ENCODE measurements around the gene EXTL2. TPM values are rescaled to one million over a fixed set of nuclear protein-coding genes. Genes with fewer than 3 reads are reported as not detected.
"Not testable (repeated sequence)": the region's sequence is repeated elsewhere in the genome, so short reads cannot be mapped to it uniquely, and the experiment has no call there.

The EXTL2 gene
- total RNA-seq, 1 experiment from 2014 or later, result 17.0 TPM

DNA sequence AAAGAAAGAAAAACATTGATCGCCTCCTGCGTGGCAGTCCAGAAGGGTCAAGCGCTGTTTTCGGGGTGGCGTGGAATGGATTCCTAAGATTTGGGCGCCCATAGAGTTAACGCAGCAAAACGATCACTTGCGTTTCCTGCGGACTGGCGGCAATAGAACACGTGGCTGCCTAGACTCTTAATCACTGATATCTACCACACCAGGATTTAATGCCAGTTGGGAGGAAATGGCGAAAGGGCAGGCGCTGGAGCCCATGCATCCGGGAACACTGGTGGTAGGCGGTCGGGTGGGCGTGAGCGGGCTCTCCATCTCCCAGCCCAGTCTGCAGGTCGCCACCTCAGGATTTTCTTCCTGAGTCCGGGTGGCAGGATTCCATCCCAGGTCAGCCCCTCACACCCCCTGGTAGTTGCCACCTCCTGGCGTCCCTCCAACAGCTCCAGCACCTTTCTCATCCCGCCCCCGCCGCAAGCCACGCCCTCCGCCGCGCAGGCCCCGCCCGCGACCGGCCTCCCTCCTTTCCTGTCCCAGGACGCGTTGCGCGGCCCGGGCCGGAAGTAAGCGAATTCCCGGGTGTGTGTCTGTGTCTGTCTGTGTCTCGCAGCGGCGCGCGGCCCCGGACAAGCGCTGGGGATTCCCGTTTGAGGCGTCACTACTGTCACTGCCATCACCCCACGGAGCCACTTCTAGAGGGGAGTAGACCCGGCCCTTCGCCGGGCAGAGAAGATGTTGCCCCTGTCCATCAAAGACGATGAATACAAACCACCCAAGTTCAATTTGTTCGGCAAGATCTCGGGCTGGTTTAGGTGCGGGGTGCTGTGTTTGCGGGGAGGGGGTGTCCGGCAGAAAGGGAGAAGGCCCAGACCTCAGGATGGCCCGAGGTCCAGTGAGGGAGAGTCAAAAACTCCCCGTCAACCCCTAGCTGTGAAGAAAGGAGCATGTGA lies 1.2 kb upstream of the EXTL2 start, which contains the start of gene SLC30A7:
Gene SLC30A7, plus strand, starts transcription at position 551 of the 941 bp plus-strand sequence. Its CDS starts 173 bp downstream, at position 724.
- peaks cover 30% of the 10 kb centered on the region for H3K4me1 ChIP-seq (ENCODE audit: low read length)
- H3K27ac ChIP-seq (ENCODE audit: low read length), result peak within 1 kb of the TSS; percentile 85
- peak within 1 kb of the TSS; percentile 97 for H3K9ac ChIP-seq (ENCODE audit: low read length)
- H3K9me3 ChIP-seq (ENCODE audit: low read length), result 0 out of 2 replicates have a peak, but pooled peaks cover 3% of the 10 kb centered on the region
- H3K4me2 ChIP-seq (ENCODE audit: low read depth, low read length, poor library complexity, severe bottlenecking), result peak within 1 kb of the TSS; percentile 93
- peak within 1 kb of the TSS; percentile 94 for H3K4me3 ChIP-seq (ENCODE audit: low read length)
- no peaks in the 10 kb centered on the region for H3K9me2 ChIP-seq (replicated peaks; ENCODE audit: insufficient read depth, low read length)
- no peaks in the 10 kb centered on the region for H3K27me3 ChIP-seq (ENCODE audit: low read length)
- peaks cover 7% of the 10 kb centered on the region; the same call in 1 of the 2 replicates for H4K20me1 ChIP-seq (ENCODE audit: insufficient read depth, low read depth, low read length)
- peaks cover 38% of the 10 kb centered on the region for H3K36me3 ChIP-seq (ENCODE audit: insufficient read depth, low read length)
- H2AFZ ChIP-seq (ENCODE audit: low read length), result peak within 1 kb of the TSS; percentile 49
- peak; percentile 97 for DNase-seq
- peaks cover 70% of the 10 kb centered on the region for H3K79me2 ChIP-seq (ENCODE audit: low read length)

DNA sequence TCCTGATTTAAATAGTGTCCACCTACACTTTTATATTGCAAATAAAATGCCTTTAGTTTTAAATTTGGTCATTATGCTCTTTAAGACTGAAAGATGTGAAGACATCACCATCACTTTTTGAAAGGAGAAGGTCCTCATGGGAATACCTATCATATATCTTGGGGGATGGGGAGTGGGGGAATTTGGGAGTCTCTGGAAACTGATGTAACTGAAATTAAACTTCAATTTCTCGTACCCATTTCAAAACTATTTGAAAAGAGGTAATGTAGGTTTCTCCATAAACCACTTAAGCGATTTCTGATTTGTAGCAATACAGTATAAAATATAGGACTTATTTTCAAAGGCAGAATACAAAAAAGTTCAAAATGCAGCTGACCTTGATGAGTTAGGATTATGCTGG lies 924 bp downstream of the EXTL2 start:
- peaks cover 7% of the 10 kb centered on the region; the same call in 1 of the 2 replicates for H3K9me3 ChIP-seq (ENCODE audit: low read length)
- H3K4me3 ChIP-seq (ENCODE audit: low read length), result peak overlapping the region; percentile 94
- peak overlapping the region; percentile 85; the same call in 1 of the 2 replicates for H3K27ac ChIP-seq (ENCODE audit: low read length)
- H3K9me2 ChIP-seq (replicated peaks; ENCODE audit: insufficient read depth, low read length), result no peaks in the 10 kb centered on the region
- H3K79me2 ChIP-seq (ENCODE audit: low read length), result peaks cover 50% of the 10 kb centered on the region
- H4K20me1 ChIP-seq (ENCODE audit: insufficient read depth, low read depth, low read length), result peaks cover 7% of the 10 kb centered on the region; the same call in 1 of the 2 replicates
- H2AFZ ChIP-seq (ENCODE audit: low read length), result no peak overlapping the region
- peaks cover 30% of the 10 kb centered on the region for H3K4me1 ChIP-seq (ENCODE audit: low read length)
- DNase-seq, result no peak
- H3K27me3 ChIP-seq (ENCODE audit: low read length), result no peaks in the 10 kb centered on the region
- peak overlapping the region; percentile 93 for H3K4me2 ChIP-seq (ENCODE audit: low read depth, low read length, poor library complexity, severe bottlenecking)
- peaks cover 17% of the 10 kb centered on the region for H3K36me3 ChIP-seq (ENCODE audit: insufficient read depth, low read length)
- H3K9ac ChIP-seq (ENCODE audit: low read length), result peak overlapping the region; percentile 97

DNA sequence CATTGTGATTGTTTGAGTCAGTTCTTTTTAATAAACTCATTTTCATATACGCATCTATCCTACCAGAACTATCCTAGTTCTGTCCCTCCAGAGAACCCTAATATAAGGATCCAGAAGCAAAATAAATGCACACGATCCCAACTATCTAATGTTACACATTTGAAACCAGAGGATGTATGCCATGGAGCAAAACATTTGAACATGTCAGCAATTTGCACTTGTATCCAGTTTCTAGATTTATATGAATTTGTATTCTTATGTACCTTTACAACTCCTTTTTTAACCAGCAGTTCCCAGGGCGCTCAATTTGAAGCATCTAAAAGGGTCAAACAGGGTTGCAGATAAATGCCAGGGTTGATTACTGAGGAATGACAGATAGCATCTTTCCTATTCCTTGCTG lies 2.1 kb downstream of the EXTL2 start:
- no peak overlapping the region for H3K27ac ChIP-seq (ENCODE audit: low read length)
- H3K9me2 ChIP-seq (replicated peaks; ENCODE audit: insufficient read depth, low read length), result no peaks in the 10 kb centered on the region
- H3K27me3 ChIP-seq (ENCODE audit: low read length), result no peaks in the 10 kb centered on the region
- H3K9me3 ChIP-seq (ENCODE audit: low read length), result peaks cover 7% of the 10 kb centered on the region; the same call in 1 of the 2 replicates
- DNase-seq, result no peak
- H3K9ac ChIP-seq (ENCODE audit: low read length), result no peak overlapping the region
- H4K20me1 ChIP-seq (ENCODE audit: insufficient read depth, low read depth, low read length), result peaks cover 7% of the 10 kb centered on the region; the same call in 1 of the 2 replicates
- H3K4me1 ChIP-seq (ENCODE audit: low read length), result peaks cover 23% of the 10 kb centered on the region
- peak overlapping the region; percentile 93 for H3K4me2 ChIP-seq (ENCODE audit: low read depth, low read length, poor library complexity, severe bottlenecking)
- H3K4me3 ChIP-seq (ENCODE audit: low read length), result no peak overlapping the region
- H3K79me2 ChIP-seq (ENCODE audit: low read length), result peaks cover 38% of the 10 kb centered on the region
- no peak overlapping the region for H2AFZ ChIP-seq (ENCODE audit: low read length)
- peaks cover 9% of the 10 kb centered on the region for H3K36me3 ChIP-seq (ENCODE audit: insufficient read depth, low read length)

DNA sequence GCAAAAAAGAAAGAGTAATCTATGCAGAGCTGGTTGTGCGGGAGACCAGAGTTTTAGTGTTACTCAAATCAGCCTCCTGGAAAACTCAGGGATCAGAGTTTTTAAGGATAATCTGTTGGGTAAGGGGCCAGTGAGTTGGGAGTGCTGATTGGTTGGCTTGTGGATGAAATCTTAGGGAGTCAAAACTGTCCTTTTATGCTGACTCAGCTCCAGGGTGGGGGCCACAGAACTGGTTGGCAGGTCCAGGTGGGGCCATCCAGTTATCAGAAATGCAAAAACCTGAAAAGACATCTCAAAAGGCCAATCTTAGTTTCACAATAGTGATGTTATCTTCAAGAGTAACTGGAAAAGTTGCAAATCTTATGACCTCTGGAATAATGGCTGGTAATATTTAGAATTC lies 3.3 kb downstream of the EXTL2 start:
- no peak overlapping the region for H3K27ac ChIP-seq (ENCODE audit: low read length)
- no peak for DNase-seq
- H4K20me1 ChIP-seq (ENCODE audit: insufficient read depth, low read depth, low read length), result no peaks in the 10 kb centered on the region
- H3K9me2 ChIP-seq (replicated peaks; ENCODE audit: insufficient read depth, low read length), result no peaks in the 10 kb centered on the region
- H3K36me3 ChIP-seq (ENCODE audit: insufficient read depth, low read length), result peaks cover 9% of the 10 kb centered on the region; the same call in 1 of the 2 replicates
- H3K9ac ChIP-seq (ENCODE audit: low read length), result no peak overlapping the region
- peaks cover 7% of the 10 kb centered on the region; the same call in 1 of the 2 replicates for H3K9me3 ChIP-seq (ENCODE audit: low read length)
- H3K27me3 ChIP-seq (ENCODE audit: low read length), result no peaks in the 10 kb centered on the region
- no peak overlapping the region for H3K4me2 ChIP-seq (ENCODE audit: low read depth, low read length, poor library complexity, severe bottlenecking)
- no peak overlapping the region for H3K4me3 ChIP-seq (ENCODE audit: low read length)
- peaks cover 26% of the 10 kb centered on the region for H3K79me2 ChIP-seq (ENCODE audit: low read length)
- peaks cover 14% of the 10 kb centered on the region for H3K4me1 ChIP-seq (ENCODE audit: low read length)
- no peak overlapping the region for H2AFZ ChIP-seq (ENCODE audit: low read length)

DNA sequence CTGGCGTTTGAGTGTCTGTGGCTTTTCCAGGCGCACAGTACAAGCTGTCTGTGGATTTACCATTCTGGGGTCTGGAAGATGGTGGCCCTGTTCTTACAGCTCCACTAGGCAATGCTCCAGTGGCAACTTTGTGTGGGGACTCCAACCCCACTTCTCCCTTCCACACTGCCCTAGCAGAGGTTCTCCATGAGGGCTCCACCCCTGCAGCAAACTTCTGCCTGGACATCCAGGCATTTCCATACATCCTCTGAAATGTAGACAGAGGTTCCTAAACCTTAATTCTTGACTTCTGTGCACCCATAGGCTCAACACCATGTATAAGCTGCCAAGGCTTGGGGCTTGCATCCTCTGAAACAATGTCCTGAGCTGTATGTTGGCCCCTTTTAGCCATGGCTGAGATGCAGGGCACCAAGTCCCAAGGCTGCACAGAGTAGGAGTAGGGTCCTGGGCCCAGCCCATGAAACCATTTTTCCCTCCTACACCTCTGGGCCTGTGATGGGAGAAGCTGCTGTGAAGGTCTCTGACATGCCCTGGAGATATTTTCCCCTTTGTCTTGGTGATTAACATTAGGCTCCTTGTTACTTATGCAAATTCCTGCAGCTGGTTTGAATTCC lies 4.7 kb downstream of the EXTL2 start:
- not testable (repeated sequence) for H3K27ac ChIP-seq (ENCODE audit: low read length); DNase-seq; H3K9me2 ChIP-seq (replicated peaks; ENCODE audit: insufficient read depth, low read length); H3K4me3 ChIP-seq (ENCODE audit: low read length); H3K4me2 ChIP-seq (ENCODE audit: low read depth, low read length, poor library complexity, severe bottlenecking); H2AFZ ChIP-seq (ENCODE audit: low read length); H3K27me3 ChIP-seq (ENCODE audit: low read length); H3K9ac ChIP-seq (ENCODE audit: low read length); H3K36me3 ChIP-seq (ENCODE audit: insufficient read depth, low read length); H4K20me1 ChIP-seq (ENCODE audit: insufficient read depth, low read depth, low read length); H3K9me3 ChIP-seq (ENCODE audit: low read length)
- Histone ChIP-seq H3K4me1 (ENCODE audit: low read length) (peaks cover 14% of the 10 kb centered on the region), H3K79me2 (ENCODE audit: low read length) (peaks cover 22% of the 10 kb centered on the region)

DNA sequence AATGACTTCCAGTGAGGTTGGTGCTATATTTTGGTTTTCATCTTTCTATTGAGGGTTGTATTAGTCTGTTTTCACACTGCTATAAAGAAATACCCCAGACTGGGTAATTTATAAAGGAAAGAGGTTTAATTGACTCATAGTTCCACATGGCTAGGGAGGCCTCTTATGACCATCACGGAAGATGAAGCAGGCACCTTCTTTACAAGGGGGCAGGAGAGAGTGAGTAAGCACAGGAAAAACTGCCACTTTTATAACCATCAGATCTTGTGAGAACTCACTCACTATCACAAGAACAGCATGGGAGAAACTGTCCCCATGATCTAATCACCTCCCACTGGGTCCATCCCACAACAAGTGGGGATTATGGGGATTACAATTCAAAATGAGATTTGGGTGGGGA lies 5.6 kb downstream of the EXTL2 start:
- not testable (repeated sequence) for H3K9ac ChIP-seq (ENCODE audit: low read length); H2AFZ ChIP-seq (ENCODE audit: low read length); H3K27me3 ChIP-seq (ENCODE audit: low read length); H3K36me3 ChIP-seq (ENCODE audit: insufficient read depth, low read length); H4K20me1 ChIP-seq (ENCODE audit: insufficient read depth, low read depth, low read length); DNase-seq; H3K9me2 ChIP-seq (replicated peaks; ENCODE audit: insufficient read depth, low read length); H3K4me2 ChIP-seq (ENCODE audit: low read depth, low read length, poor library complexity, severe bottlenecking); H3K4me3 ChIP-seq (ENCODE audit: low read length); H3K9me3 ChIP-seq (ENCODE audit: low read length); H3K27ac ChIP-seq (ENCODE audit: low read length)
- peaks cover 20% of the 10 kb centered on the region for H3K79me2 ChIP-seq (ENCODE audit: low read length)
- peaks cover 13% of the 10 kb centered on the region for H3K4me1 ChIP-seq (ENCODE audit: low read length)

DNA sequence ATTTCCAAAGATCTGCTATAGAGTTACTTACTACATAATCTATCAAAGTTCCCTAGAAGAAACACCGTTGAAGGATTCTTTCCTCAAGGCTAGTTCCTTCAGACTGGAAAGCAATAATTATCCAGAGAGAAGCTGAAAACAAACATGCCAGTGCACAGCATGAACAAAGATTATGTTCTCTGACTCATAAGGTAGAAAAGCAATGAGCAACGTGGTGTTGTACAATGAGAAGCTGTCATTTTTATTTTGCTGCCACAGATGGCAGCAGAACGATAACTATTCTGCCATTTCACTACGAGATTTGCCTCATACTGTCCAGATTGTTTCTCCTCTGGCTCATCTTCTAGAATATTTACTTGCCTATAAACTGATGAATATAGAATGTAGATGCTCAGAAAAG lies 10.7 kb downstream of the EXTL2 start:
- no peaks in the 10 kb centered on the region for H3K4me1 ChIP-seq (ENCODE audit: low read length)
- no peaks in the 10 kb centered on the region for H3K9me3 ChIP-seq (ENCODE audit: low read length)
- H3K27ac ChIP-seq (ENCODE audit: low read length), result no peak overlapping the region
- no peaks in the 10 kb centered on the region for H3K79me2 ChIP-seq (ENCODE audit: low read length)
- H3K36me3 ChIP-seq (ENCODE audit: insufficient read depth, low read length), result no peaks in the 10 kb centered on the region; the same call in 1 of the 2 replicates
- H3K9ac ChIP-seq (ENCODE audit: low read length), result no peak overlapping the region
- H3K4me2 ChIP-seq (ENCODE audit: low read depth, low read length, poor library complexity, severe bottlenecking), result no peak overlapping the region
- H2AFZ ChIP-seq (ENCODE audit: low read length), result no peak overlapping the region
- H3K9me2 ChIP-seq (replicated peaks; ENCODE audit: insufficient read depth, low read length), result no peaks in the 10 kb centered on the region
- no peak for DNase-seq
- no peaks in the 10 kb centered on the region for H4K20me1 ChIP-seq (ENCODE audit: insufficient read depth, low read depth, low read length)
- no peaks in the 10 kb centered on the region for H3K27me3 ChIP-seq (ENCODE audit: low read length)
- H3K4me3 ChIP-seq (ENCODE audit: low read length), result no peak overlapping the region

DNA sequence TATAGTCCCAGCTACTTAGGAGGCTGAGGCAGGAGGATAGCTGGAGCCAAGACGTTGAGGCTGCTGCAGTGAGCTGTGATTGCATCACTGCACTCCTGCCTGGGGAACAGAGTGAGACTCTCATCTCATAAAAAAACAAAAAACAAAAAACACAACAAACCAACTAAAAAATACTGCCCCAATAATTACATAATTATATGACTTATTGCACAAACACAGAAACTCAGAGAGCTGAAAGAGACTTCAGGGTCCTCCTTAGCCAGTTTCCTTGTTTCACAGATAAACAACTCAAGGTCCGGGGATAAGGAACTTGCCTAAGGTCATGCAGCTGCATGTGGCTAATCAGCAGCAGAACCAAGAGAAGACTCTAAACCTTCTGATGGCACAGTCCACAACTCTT lies 11.9 kb downstream of the EXTL2 start:
- Histone ChIP-seq H3K9ac (ENCODE audit: low read length) (no peak overlapping the region), H3K27me3 (ENCODE audit: low read length) (no peaks in the 10 kb centered on the region), H3K4me1 (ENCODE audit: low read length) (no peaks in the 10 kb centered on the region), H2AFZ (ENCODE audit: low read length) (no peak overlapping the region), H3K4me2 (ENCODE audit: low read depth, low read length, poor library complexity, severe bottlenecking) (no peak overlapping the region), H3K9me2 (replicated peaks; ENCODE audit: insufficient read depth, low read length) (no peaks in the 10 kb centered on the region), H3K79me2 (ENCODE audit: low read length) (no peaks in the 10 kb centered on the region), H4K20me1 (ENCODE audit: insufficient read depth, low read depth, low read length) (no peaks in the 10 kb centered on the region), H3K9me3 (ENCODE audit: low read length) (no peaks in the 10 kb centered on the region), H3K4me3 (ENCODE audit: low read length) (no peak overlapping the region), H3K36me3 (ENCODE audit: insufficient read depth, low read length) (no peaks in the 10 kb centered on the region), H3K27ac (ENCODE audit: low read length) (no peak overlapping the region)
- no peak for DNase-seq
